GM18505 (cell line): ENCODE results near the gene ZNF14.
A peak's percentile ranks its signal among the peaks of the same experiment; 100 is the strongest.
"Not testable (repeated sequence)": the region's sequence is repeated elsewhere in the genome, so short reads cannot be mapped to it uniquely, and the experiment has no call there.

Source experiments
- ATAC-seq: cut with Tn5 transposase; IDR thresholded peaks from one replicate; pipeline ENCODE4 v1.9.1; 2021; ENCODE audit not compliant: unreplicated experiment
- POLR2A ChIP-seq: IDR thresholded peaks from 4 replicates; pipeline ENCODE4 v1.6.1; 2011; ENCODE audit warnings: borderline replicate concordance; ENCODE audit not compliant: insufficient read depth, insufficient read length; ENCODE audit errors: extremely low read depth

Gene ZNF14

DNA sequence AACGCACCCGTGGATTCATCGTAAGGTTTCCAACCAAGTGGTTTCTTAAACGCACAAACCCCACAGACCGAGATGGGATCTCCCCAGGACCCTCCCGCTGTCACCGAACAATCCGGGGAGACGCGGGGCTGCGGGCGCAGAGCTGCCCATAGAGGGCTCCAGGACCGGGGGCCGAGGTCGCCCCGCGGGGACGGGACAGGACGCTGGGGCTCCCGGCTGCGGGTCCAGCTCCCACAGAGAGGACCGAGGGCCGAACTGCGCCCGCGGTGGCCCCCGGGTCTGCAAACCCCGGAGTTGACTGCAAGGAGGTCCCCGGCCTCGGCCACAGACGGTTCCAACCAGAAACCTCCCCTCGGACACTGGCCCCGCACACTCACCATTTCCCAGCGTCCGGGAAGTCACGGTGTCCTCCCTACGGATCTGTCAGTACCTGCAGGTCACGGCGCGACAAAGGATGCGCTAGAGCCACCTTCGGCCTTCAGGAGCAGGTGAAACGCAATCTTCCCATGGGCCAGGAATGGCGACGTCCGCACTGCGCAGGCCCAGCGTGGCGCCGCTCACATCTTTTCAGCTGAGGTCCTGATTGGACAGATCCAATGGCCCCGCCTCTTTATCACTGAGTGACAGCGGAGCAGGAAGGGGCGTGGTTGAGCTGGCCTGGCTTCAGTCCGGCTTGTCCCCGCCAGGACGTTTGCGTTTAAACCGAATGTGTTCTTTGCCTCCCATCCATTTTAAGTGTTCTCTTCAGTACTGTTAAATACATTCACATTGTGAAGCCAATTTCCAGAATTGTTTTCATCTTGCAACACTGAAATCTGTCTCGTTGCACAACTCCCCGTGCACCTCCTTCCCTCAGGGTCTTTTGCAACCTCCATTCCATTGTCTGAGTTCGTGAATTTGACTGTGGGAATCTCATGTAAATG is at the start of gene ZNF14:
Gene ZNF14 (minus strand): TSS at position 534 of the 923 bp plus-strand sequence. CDS start 154 bp downstream, at position 380.
- peak; percentile 87 for TF ChIP-seq POLR2A
- peak; percentile 100 for ATAC-seq

DNA sequence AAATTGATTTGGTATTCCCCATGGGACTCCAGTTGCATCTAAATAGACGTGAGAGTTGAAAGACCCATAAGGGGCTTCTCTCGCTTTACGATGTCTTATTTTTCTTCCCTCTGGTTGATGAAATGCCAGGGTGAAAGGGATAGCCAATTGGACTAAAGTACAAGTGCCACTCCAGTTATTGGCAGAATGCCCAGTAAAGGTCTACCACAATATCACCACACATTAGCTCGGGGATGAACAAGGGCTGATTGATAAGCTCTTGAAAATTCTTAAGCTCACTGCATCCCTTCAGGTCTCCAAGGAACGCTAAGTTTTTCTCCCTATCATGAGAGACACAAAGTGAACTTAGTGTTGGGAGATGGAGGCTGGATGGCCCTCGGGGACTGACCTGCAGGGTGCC is 48.9 kb upstream of the ZNF14 start:
- not testable (repeated sequence) for ATAC-seq

DNA sequence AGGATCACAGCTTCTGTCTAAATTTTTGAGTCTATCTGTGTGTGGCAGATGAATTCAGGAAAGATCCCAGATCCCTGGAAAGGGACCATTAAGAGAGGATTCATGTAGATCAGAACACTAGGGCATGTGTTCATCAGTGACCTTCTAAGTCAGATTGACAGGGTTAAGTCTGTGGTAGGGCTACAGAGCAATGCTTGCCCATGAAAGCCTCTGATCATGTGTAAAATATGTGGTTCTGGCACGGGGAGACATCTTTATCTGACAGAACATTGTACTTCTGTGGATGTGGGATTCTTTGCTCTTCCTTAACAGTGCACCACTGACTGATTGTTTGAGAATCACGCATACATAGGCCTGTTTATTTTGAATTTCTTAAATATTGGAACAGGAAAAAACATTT is 45.8 kb upstream of the ZNF14 start:
- TF ChIP-seq POLR2A = no peak
- no peak for ATAC-seq

DNA sequence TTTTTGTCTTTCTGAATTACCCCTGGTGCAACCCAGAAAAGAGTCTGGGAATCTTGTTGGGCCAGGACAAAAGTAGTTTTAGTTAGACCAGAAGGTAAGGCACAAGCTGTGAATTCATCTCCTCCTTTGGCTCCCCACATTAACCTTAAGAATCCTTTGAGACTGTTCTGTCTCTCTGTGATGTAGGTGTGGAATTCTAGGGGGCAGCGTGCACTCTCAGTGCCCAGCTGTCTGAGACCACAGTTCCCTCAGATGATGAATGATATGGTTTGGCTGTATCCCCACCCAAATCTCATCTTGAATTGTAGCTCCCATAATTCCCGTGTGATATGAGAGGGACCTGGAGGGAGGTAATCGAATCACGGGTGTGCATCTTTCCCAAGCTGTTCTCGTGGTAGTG is 44.8 kb upstream of the ZNF14 start:
- TF ChIP-seq POLR2A = no peak
- no peak for ATAC-seq

DNA sequence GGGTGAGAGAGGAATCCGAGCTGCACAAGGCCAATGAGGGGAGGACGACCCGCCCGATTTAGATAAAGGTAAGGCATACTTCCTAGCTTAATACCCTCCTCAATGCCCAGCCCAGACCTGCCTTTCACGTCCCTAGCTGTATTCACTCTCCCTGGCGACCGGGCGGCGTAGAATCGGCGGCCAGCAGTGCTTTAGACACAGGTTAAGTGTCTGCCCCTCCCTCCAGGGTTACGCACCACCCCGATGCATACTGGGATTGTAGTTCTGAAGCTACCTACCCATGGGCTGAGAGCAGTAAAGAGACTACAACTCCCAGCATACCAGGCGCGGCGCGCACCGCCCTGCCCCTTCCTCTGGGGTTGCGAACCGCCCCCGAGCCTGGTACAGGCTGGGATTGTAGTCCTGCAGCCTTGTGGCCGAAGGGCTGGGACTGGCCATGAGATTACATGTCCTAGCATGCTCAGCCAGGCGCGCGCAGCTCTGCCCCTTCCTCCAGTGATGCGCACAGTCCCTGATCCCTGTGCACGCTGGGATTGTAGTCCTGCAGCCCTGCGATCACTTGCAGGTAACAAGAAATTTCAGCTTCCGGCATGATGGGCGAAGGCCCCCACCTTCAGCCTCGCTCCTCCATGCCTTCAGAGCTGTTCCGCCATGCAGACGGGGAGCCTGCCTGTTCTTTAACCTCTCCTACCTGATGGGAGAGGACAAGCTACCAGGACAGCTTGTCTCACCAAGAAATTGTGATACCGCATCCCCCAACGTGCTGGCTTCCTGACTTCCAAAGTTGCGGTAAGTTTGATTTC is 43.5 kb upstream of the ZNF14 start:
- ATAC-seq = peak; percentile 98
- TF ChIP-seq POLR2A = peak; percentile 72

DNA sequence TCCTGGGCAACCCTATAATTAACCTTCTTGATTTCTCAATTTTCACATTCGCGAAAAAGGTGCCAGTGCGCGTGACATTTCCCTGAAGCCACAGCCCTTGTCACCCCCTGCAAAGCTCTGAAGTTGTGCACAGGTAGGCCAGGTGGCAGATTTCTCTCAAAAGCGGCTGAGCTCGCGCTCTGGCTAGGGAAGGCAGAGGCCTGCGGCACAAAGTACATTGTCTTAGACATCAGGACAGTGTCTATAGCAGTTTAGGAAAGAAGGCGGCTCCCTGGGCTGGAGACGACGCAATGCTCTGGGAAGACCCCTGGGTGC is 42.9 kb upstream of the ZNF14 start:
- TF ChIP-seq POLR2A = no peak

DNA sequence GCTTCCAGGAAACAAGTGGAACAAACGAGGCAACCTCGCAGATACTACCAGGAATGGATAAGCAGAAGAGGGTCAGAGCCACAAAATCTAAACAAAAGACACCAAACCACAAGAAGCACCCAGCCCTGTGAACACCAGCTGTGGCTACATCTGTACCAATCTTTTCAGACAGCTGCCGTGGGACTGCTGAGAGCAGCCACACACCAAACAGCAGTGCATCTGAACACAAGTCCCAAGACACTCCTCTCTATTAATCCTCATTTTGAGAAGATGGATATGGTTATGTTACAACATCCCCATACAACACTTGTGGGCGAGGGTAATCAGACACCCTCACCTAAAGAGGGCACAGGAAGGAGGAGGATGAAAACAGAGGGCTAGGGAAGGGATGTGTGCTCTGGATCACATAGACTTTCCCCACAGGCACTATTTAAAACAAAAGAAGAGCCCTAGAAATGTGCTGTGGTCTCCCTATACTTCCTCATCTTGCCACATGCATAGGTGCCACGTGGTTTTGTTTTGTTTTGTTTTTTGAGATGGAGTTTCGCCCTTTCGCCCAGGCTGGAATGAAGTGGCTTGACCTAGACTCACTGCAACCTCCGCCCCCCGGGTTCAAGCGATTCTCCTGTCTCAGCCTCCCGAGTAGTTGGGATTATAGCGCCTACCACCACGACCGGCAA is 41.6 kb upstream of the ZNF14 start:
- no peak for ATAC-seq
- TF ChIP-seq POLR2A = no peak

More for the DNA sequence above, 42.9 kb upstream of the ZNF14 start:
- peak; percentile 25 for ATAC-seq

DNA sequence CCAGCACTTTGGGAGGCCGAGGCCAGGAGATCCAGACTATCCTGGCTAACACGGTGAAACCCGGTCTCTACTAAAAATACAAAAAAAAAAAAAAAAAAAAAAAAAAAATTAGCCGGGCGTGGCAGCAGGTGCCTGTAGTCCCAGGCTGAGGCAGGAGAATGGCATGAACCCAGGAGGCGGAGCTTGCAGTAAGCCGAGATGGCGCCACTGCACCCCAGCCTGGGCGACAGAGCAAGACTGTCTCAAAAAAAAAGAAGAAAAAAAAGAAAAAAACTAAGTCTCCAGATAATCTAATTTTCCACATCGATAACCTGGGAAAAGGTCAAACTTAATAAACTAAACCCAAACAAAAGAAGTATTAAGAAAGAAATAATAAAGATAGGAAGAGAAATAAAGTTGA is 39.1 kb upstream of the ZNF14 start:
- not testable (repeated sequence) for ATAC-seq

DNA sequence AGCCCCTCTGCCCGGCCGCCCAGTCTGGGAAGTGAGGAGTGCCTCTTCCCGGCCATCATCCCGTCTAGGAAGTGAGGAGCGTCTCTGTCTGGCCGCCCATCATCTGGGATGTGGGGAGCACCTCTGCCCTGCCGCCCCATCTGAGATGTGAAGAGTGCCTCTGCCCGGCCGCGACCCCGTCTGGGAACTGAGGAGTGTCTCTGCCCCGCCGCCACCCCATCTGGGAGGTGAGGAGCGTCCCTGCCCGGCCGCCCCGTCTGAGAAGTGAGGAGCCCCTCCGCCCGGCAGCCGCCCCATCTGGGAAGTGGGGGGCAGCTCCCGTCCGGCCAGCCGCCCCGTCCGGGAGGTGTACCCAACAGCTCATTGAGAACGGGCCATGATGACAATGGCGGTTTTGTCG is 37.1 kb upstream of the ZNF14 start:
- ATAC-seq = not testable (repeated sequence)

DNA sequence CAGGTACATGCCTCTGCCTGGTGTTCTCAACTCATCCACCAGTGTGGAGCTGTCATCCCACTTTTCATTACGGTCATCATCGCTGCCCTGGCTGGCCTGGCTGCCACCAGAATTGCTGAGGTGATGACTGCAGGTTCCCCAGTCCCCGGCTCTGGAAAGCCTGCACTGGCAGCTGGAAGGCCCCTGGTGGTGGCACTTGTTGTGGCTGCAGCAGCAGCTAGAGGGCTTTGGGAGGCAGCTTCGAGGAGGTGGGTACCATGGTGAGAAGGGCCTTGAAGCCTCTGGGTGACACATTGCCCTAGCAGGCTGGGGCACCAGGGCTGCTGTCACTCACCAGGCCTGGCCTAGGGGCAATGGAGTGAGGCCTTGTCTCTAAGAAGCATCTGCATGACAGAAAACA is 25.3 kb upstream of the ZNF14 start:
- TF ChIP-seq POLR2A = no peak
- ATAC-seq = no peak

DNA sequence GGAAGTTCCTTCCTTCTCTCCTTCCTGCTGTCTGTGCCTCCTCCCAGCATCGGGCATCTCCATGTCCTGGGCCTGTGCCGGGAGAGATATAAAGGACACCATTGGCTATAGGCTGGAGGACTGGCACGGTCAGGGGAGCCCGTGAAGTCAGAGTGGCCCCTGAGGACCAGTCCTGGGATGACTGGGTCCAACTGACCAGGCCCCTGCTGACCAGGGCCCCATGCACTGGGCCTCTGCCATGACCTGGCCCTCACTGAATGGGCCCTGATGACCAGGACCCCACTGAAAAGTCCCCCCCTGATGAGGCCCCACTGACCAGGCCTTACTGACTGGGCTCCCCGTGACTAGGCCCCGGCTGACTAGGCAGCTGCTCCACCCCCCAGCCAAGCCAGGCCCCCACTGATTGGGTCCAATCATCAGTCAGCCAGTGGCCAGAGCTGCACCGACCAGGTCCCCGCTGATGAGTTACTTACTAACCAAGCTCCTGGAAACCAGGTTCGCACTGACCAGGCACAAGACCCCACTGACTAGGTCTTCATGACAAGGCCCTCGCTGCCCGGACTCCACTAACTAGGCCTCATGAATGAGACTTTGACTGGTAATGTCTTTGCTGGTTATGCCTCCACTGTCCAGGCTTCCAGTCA is 20.0 kb upstream of the ZNF14 start:
- TF ChIP-seq POLR2A = no peak
- ATAC-seq = no peak

DNA sequence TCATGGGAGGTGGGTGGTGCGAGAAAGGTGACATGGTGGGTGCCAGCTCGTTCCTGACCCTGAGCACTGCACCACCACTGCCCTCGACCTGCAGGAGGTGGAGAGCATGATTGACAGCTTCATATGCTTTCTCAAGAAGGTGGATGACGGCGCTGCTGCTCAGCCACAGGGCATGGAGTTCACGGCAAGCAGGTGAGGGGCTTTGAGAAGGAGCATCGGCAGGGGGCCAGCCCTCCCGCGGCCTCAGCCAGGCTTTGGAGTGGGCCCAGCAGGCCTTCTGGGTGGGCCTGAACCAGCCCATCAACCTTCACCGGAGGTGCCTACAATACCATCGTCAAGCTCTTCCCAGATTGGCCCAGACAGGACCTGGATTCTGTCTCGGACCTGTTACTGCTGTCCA is 18.9 kb upstream of the ZNF14 start:
- TF ChIP-seq POLR2A = no peak

More for the DNA sequence above, 18.9 kb upstream of the ZNF14 start:
- no peak for ATAC-seq
